ENCODE measurements around the gene PSME3. TPM values are rescaled to one million over a fixed set of nuclear protein-coding genes. Genes with fewer than 3 reads are reported as not detected.

Gene PSME3
- total RNA-seq, 2 donors from 2014 or later = 41.2 to 82.5 TPM

DNA sequence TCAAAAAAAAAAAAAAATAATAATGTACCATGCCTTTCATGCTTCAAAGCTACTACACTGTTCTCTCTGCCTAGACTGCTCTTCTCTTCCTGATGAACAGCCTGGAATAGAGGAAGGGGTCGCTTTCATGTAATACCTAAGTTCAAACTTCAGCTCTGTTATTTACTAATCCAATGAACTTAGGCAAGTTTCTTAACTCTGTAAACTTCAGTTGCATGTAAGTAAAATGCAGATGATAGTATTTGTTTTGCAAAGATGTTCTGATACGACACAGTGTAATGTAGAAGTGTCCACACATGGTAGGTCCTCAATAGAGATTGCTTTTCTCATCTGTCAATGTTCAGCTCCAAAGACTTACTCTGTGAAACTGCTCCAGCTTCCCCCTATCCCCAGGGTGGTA is 41.2 kb upstream of the PSME3 start:
- DNase-seq (ENCODE audit: low spot score) = no peak
- Histone ChIP-seq H3K36me3 (peaks cover 6% of the 10 kb centered on the region), H3K4me1 (ENCODE audit: control insufficient read depth in 1 of 2, low read depth in 2 of 2) (peaks cover 0 to 4% of the 10 kb centered on the region in 2 donors), H3K9me3 (no peaks in the 10 kb centered on the region), H3K4me3 (no peak overlapping the region), H3K27me3 (replicated peaks; ENCODE audit: insufficient read depth) (no peaks in the 10 kb centered on the region), H3K27ac (no peak overlapping the region)
- TF ChIP-seq, protein P1, sequence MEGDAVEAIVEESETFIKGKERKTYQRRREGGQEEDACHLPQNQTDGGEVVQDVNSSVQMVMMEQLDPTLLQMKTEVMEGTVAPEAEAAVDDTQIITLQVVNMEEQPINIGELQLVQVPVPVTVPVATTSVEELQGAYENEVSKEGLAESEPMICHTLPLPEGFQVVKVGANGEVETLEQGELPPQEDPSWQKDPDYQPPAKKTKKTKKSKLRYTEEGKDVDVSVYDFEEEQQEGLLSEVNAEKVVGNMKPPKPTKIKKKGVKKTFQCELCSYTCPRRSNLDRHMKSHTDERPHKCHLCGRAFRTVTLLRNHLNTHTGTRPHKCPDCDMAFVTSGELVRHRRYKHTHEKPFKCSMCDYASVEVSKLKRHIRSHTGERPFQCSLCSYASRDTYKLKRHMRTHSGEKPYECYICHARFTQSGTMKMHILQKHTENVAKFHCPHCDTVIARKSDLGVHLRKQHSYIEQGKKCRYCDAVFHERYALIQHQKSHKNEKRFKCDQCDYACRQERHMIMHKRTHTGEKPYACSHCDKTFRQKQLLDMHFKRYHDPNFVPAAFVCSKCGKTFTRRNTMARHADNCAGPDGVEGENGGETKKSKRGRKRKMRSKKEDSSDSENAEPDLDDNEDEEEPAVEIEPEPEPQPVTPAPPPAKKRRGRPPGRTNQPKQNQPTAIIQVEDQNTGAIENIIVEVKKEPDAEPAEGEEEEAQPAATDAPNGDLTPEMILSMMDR (IDR thresholded peaks at IDR 0.05) = no peak
- no peak for ATAC-seq (ENCODE audit: insufficient number of reproducible peaks, low FRiP score, low read depth)

DNA sequence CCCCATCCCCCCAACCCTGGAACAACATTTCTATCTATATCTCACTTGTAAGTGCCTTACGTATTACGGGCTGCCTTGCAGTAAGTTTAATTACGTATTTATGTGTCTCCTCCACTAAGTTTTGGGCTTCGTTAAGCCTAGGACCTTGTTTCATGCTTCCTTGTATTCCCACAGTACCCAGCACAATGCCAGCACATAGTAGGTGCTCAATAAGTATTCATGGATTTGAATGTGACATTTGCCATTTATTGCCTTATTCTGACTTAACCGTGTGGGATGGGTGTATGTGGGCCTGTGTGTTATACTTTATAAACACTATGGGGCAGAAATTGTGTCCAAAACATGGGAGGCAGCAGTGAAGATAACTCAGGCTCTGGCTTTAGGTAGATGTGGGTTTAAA is 40.7 kb upstream of the PSME3 start:
- Histone ChIP-seq H3K4me1 (ENCODE audit: control insufficient read depth in 1 of 2, low read depth in 2 of 2) (peaks cover 2 to 10% of the 10 kb centered on the region in 2 donors), H3K4me3 (no peak overlapping the region), H3K36me3 (peaks cover 6% of the 10 kb centered on the region), H3K9me3 (no peaks in the 10 kb centered on the region), H3K27me3 (replicated peaks; ENCODE audit: insufficient read depth) (no peaks in the 10 kb centered on the region), H3K27ac (no peak overlapping the region)
- DNase-seq (ENCODE audit: low spot score) (no peak), ATAC-seq (ENCODE audit: insufficient number of reproducible peaks, low FRiP score, low read depth) (no peak)
- TF ChIP-seq, protein P1 (IDR thresholded peaks at IDR 0.05) = no peak

DNA sequence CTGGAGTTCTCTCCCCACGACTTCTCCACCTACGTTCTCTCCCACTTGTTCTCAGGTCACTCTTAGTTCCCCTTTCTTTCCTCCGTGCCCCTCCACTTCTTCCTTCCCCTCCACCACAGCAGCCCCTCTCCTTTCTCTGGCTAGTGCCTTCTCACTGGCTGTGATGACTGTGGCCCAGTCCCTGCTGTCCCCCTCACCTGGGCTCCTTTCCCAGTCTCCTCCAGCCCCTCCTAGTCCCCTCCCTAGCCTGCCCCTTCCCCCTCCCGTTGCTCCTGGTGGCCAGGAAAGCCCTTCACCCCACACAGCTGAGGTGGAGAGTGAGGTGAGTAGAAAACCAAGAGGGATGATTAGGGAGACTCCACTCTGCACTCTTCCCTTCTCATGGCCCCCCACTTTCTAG is 38.1 kb upstream of the PSME3 start:
- Histone ChIP-seq H3K9me3 (no peaks in the 10 kb centered on the region), H3K27ac (no peak overlapping the region), H3K27me3 (replicated peaks; ENCODE audit: insufficient read depth) (no peaks in the 10 kb centered on the region), H3K4me3 (no peak overlapping the region), H3K4me1 (ENCODE audit: control insufficient read depth in 1 of 2, low read depth in 2 of 2) (peaks cover 10 to 22% of the 10 kb centered on the region in 2 donors), H3K36me3 (peaks cover 6% of the 10 kb centered on the region)
- TF ChIP-seq, protein P1 (IDR thresholded peaks at IDR 0.05) = no peak
- ATAC-seq (ENCODE audit: insufficient number of reproducible peaks, low FRiP score, low read depth) (no peak), DNase-seq (ENCODE audit: low spot score) (no peak)

- no peaks in the 10 kb centered on the region for H3K9me3 ChIP-seq
- no peaks in the 10 kb centered on the region for H3K27me3 ChIP-seq (replicated peaks; ENCODE audit: insufficient read depth)
- H3K4me3 ChIP-seq = no peak overlapping the region
- ATAC-seq (ENCODE audit: insufficient number of reproducible peaks, low FRiP score, low read depth) (no peak), DNase-seq (ENCODE audit: low spot score) (no peak)
- H3K27ac ChIP-seq = no peak overlapping the region
- peaks cover 10 to 22% of the 10 kb centered on the region in 2 donors for H3K4me1 ChIP-seq (ENCODE audit: control insufficient read depth in 1 of 2, low read depth in 2 of 2)
- TF ChIP-seq, protein P1 (IDR thresholded peaks at IDR 0.05) = no peak
- H3K36me3 ChIP-seq = peaks cover 6% of the 10 kb centered on the region
These were observed 37.7 kb upstream of the PSME3 start for GRCh38 chr17:42795465-42795864.

GRCh38 chr17:42796066-42796758 is 37.0 kb upstream of the PSME3 start:
- Histone ChIP-seq H3K27me3 (replicated peaks; ENCODE audit: insufficient read depth) (no peaks in the 10 kb centered on the region), H3K36me3 (peaks cover 6% of the 10 kb centered on the region), H3K4me3 (no peak overlapping the region), H3K9me3 (no peaks in the 10 kb centered on the region), H3K27ac (no peak overlapping the region), H3K4me1 (ENCODE audit: control insufficient read depth in 1 of 2, low read depth in 2 of 2) (peaks cover 10 to 22% of the 10 kb centered on the region in 2 donors)
- no peak for DNase-seq (ENCODE audit: low spot score)
- no peak for ATAC-seq (ENCODE audit: insufficient number of reproducible peaks, low FRiP score, low read depth)
- TF ChIP-seq, protein P1 (IDR thresholded peaks at IDR 0.05) = no peak
